GM23338 (cell line): ENCODE results near the gene TGIF2. TPM values are rescaled to one million over a fixed set of nuclear protein-coding genes. Genes with fewer than 3 reads are reported as not detected.

ENCODE experiments used
- ATAC-seq: fragments of 200-7000 bp; cut with Tn5 transposase; 3 replicates; pipeline ENCODE4 v1.9.1; 2020
- DNase-seq: peaks from one replicate; pipeline ENCODE4 v3.0.0-alpha.2; 2015; ENCODE audit warnings: low spot score
- H2AFZ ChIP-seq: fragments of 200-600 bp; sonication (generic); 2 replicates; pipeline ENCODE4 v1.8.0; 2016; ENCODE audit warnings: antibody characterized with exemption, mild to moderate bottlenecking, moderate library complexity
- H3F3A ChIP-seq: fragments of 200-600 bp; sonication (generic); replicated peaks from 2 replicates; pipeline ENCODE4 v1.8.0; 2017; ENCODE audit warnings: antibody characterized with exemption, mixed run types, low read depth
- H3K27ac ChIP-seq: fragments of 200-600 bp; sonication (generic); 2 replicates; pipeline ENCODE4 v1.6.1; 2016; ENCODE audit warnings: low read depth
- H3K27me3 ChIP-seq: fragments of 200-600 bp; sonication (generic); 2 replicates; pipeline ENCODE4 v1.8.0; 2016; ENCODE audit warnings: mild to moderate bottlenecking, mixed run types, moderate library complexity; ENCODE audit not compliant: insufficient read depth
- H3K36me3 ChIP-seq: fragments of 200-600 bp; sonication (generic); 2 replicates; pipeline ENCODE4 v1.8.0; 2016; ENCODE audit warnings: mild to moderate bottlenecking; ENCODE audit not compliant: insufficient read depth
- H3K4me1 ChIP-seq: fragments of 200-600 bp; sonication (generic); 2 replicates; pipeline ENCODE4 v1.8.0; 2016; ENCODE audit warnings: mild to moderate bottlenecking, moderate library complexity; ENCODE audit not compliant: insufficient read depth
- H3K4me2 ChIP-seq: fragments of 200-600 bp; sonication (generic); 2 replicates; pipeline ENCODE4 v1.7.1; 2017; ENCODE audit warnings: mixed run types
- H3K4me3 ChIP-seq: fragments of 200-600 bp; sonication (generic); 2 replicates; pipeline ENCODE4 v1.6.1; 2016; ENCODE audit warnings: mixed run types
- H3K79me2 ChIP-seq: fragments of 200-600 bp; sonication (generic); replicated peaks from 2 replicates; pipeline ENCODE4 v1.8.0; 2017; ENCODE audit warnings: mild to moderate bottlenecking; ENCODE audit not compliant: insufficient read depth
- H3K9me2 ChIP-seq: fragments of 200-600 bp; sonication (generic); 2 replicates; pipeline ENCODE4 v1.8.0; 2017; ENCODE audit not compliant: insufficient read depth
- H4K20me1 ChIP-seq: fragments of 200-600 bp; sonication (generic); replicated peaks from 2 replicates; pipeline ENCODE4 v1.8.0; 2017; ENCODE audit warnings: mild to moderate bottlenecking; ENCODE audit not compliant: insufficient read depth
- H3K27ac Mint-ChIP-seq: 2 replicates; pipeline ENCODE4 v1.8.0; 2020; ENCODE audit warnings: inconsistent platforms, mild to moderate bottlenecking, moderate library complexity, mixed read lengths
- H3K27me3 Mint-ChIP-seq: 3 replicates; pipeline ENCODE4 v1.8.0; 2022; ENCODE audit warnings: low read depth, mild to moderate bottlenecking, moderate library complexity, mixed read lengths, inconsistent platforms; ENCODE audit not compliant: insufficient read depth, poor library complexity
- H3K36me3 Mint-ChIP-seq: 3 replicates; pipeline ENCODE4 v1.8.0; 2021; ENCODE audit warnings: low read depth, mild to moderate bottlenecking, inconsistent platforms, moderate library complexity, mixed read lengths
- H3K4me1 Mint-ChIP-seq: 3 replicates; pipeline ENCODE4 v1.8.0; 2020; ENCODE audit warnings: mild to moderate bottlenecking, inconsistent platforms, mixed read lengths
- H3K4me3 Mint-ChIP-seq: 3 replicates; pipeline ENCODE4 v1.8.0; 2021; ENCODE audit warnings: moderate library complexity, mild to moderate bottlenecking, inconsistent platforms, mixed read lengths
- H3K9me3 Mint-ChIP-seq: 3 replicates; pipeline ENCODE4 v1.8.0; 2020; ENCODE audit warnings: moderate library complexity, mild to moderate bottlenecking, inconsistent platforms, mixed read lengths
- CREB1 ChIP-seq: fragments of 250-450 bp; sonication (Bioruptor Pico); IDR thresholded peaks from 2 replicates; pipeline ENCODE4 v1.5.0; 2020; ENCODE audit warnings: low read depth, mild to moderate bottlenecking, moderate library complexity
- CTCF ChIP-seq, 2 experiments: fragments of 200-600 bp in 1 of 2; sonication (generic) in 1 of 2; conservative IDR thresholded peaks; 2 replicates each; pipeline versions ENCODE4 v1.5.1 to v1.6.1; 2016 to 2017; ENCODE audit warnings: antibody characterized with exemption in 2 of 2, low read depth in 2 of 2, mild to moderate bottlenecking in 2 of 2, moderate library complexity in 1 of 2
- EZH2 ChIP-seq: fragments of 200-600 bp; sonication (generic); IDR thresholded peaks from one replicate; pipeline ENCODE4 v1.8.0; 2017; ENCODE audit warnings: antibody characterized with exemption, mild to moderate bottlenecking, low read depth; ENCODE audit not compliant: unreplicated experiment
- EZH2phosphoT487 ChIP-seq: fragments of 200-600 bp; sonication (generic); IDR thresholded peaks from one replicate; pipeline ENCODE4 v1.8.1; 2018; ENCODE audit warnings: antibody characterized with exemption; ENCODE audit not compliant: unreplicated experiment
- JUNB ChIP-seq: IDR thresholded peaks from one replicate; pipeline ENCODE4 v1.6.1; 2016; ENCODE audit warnings: antibody characterized with exemption; ENCODE audit not compliant: unreplicated experiment
- NANOG ChIP-seq: IDR thresholded peaks from 2 replicates; pipeline ENCODE4 v1.6.1; 2016; ENCODE audit warnings: antibody characterized with exemption, borderline replicate concordance
- POLR2AphosphoS5 ChIP-seq: IDR thresholded peaks from 2 replicates; pipeline ENCODE4 v1.6.1; 2016; ENCODE audit warnings: antibody characterized with exemption, low read depth
- REST ChIP-seq: IDR thresholded peaks from one replicate; pipeline ENCODE4 v1.6.1; 2018; ENCODE audit warnings: antibody characterized with exemption; ENCODE audit not compliant: unreplicated experiment
- STAT1 ChIP-seq: IDR thresholded peaks from one replicate; pipeline ENCODE4 v1.6.1; 2016; ENCODE audit warnings: antibody characterized with exemption; ENCODE audit not compliant: unreplicated experiment
- ZNF114 ChIP-seq: fragments of 250-450 bp; sonication (Bioruptor Pico); IDR thresholded peaks from 2 replicates; pipeline ENCODE4 v1.5.0; 2020; ENCODE audit warnings: mild to moderate bottlenecking, moderate library complexity
- ZNF331 ChIP-seq: fragments of 250-450 bp; sonication (Bioruptor Pico); IDR thresholded peaks from 2 replicates; pipeline ENCODE4 v1.5.0; 2020; ENCODE audit warnings: low read depth, mild to moderate bottlenecking, moderate library complexity
- ZNF462 ChIP-seq: fragments of 250-450 bp; sonication (Bioruptor Pico); IDR thresholded peaks from 2 replicates; pipeline ENCODE4 v1.5.0; 2020; ENCODE audit warnings: mild to moderate bottlenecking, moderate library complexity
- polyA plus RNA-seq: library from polyadenylated mRNA; unstranded; fragments of >200 nt; fragmentation: Nextera tagmentation; extraction: Ambion mirVana; gene quantifications from 2 replicates; pipeline ENCODE4 v1.2.1, GENCODE V29; 2016
- total RNA-seq: library from RNA; depleted of rRNA; stranded (reverse); fragments of >200 nt; shearing (Covaris generic); gene quantifications from 2 replicates; pipeline ENCODE4 v1.2.3, GENCODE V29; 2014
- TF ChIP-seq, protein P1 (sequence below): IDR thresholded peaks from 2 replicates; pipeline ENCODE4 v1.6.1; 2016; ENCODE audit warnings: antibody characterized with exemption

The TGIF2 gene
- total and polyA plus RNA-seq, 2 experiments from 2014 or later, result 47.6 to 63.2 TPM

DNA sequence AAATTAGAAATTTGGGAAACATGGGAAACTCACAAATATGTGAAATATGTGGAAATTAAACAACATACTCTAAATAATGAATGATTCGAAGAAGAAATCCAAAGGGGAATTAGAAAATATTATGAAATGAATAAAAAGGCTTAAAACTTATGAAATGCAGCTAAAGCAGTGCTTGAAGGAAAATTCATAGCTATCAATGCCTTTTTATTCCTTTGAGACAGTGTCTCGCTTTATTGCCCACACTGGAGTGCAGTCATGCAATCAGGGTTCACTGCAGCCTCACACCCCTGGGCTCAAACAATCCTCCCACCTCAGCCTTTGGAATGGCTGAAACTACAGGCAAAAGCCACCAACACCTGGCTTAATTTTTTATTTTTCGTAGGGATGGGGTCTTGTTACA is 7.9 kb upstream of the TGIF2 start:
- H3K36me3 Mint-ChIP-seq, result peaks cover 38% of the 10 kb centered on the region
- no peaks in the 10 kb centered on the region for H3K27me3 ChIP-seq
- no peak for ATAC-seq
- peaks cover 28% of the 10 kb centered on the region for H3K4me1 Mint-ChIP-seq
- peaks cover 5% of the 10 kb centered on the region for H3F3A ChIP-seq
- H3K9me2 ChIP-seq, result peaks cover 2% of the 10 kb centered on the region; the same call in 1 of the 2 replicates
- no peak for DNase-seq
- no peak overlapping the region for H3K4me3 Mint-ChIP-seq
- H3K27ac ChIP-seq, result no peak overlapping the region
- peaks cover 34% of the 10 kb centered on the region for H3K79me2 ChIP-seq
- H3K27ac Mint-ChIP-seq, result no peak overlapping the region
- H3K27me3 Mint-ChIP-seq, result peaks cover 2% of the 10 kb centered on the region
- TF ChIP-seq NANOG (no peak), CTCF (conservative IDR thresholded peaks at IDR 0.05; ENCODE audit: low read depth in 2 of 2) (no peak), ZNF114 (no peak), ZNF331 (CRISPR knock-in tag) (no peak), STAT1 (no peak), EZH2phosphoT487 (no peak), CREB1 (CRISPR knock-in tag) (no peak), JUNB (no peak), POLR2AphosphoS5 (no peak), EZH2 (no peak), ZNF462 (no peak), REST (no peak)
- TF ChIP-seq, protein P1, sequence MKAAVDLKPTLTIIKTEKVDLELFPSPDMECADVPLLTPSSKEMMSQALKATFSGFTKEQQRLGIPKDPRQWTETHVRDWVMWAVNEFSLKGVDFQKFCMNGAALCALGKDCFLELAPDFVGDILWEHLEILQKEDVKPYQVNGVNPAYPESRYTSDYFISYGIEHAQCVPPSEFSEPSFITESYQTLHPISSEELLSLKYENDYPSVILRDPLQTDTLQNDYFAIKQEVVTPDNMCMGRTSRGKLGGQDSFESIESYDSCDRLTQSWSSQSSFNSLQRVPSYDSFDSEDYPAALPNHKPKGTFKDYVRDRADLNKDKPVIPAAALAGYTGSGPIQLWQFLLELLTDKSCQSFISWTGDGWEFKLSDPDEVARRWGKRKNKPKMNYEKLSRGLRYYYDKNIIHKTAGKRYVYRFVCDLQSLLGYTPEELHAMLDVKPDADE, result no peak
- peaks cover 12% of the 10 kb centered on the region for H3K9me3 Mint-ChIP-seq
- H3K4me3 ChIP-seq, result no peak overlapping the region
- H2AFZ ChIP-seq, result no peak overlapping the region
- H4K20me1 ChIP-seq, result no peaks in the 10 kb centered on the region
- H3K4me1 ChIP-seq, result peaks cover 24% of the 10 kb centered on the region
- H3K4me2 ChIP-seq, result no peak overlapping the region
- no peaks in the 10 kb centered on the region for H3K36me3 ChIP-seq
